Measurements from ENCODE around the gene DEFB125.

DNA sequence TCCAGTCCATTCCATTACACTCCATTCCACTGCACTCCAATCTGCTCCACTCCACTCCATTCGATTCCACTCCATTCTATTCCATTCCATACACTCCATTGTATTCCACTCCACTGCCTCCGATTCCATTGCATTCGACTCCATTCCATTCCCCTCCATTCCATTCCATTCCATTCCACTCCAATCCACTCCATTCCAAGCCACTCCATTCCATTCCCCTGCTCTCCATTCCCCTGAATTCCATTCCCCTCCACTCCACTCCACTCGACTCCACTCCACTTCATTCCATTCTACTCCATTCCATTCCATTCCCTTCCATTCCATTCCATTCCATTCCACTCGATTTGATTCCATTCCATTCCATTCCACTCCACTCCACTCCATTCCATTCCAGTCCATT, 25.7 kb upstream of the DEFB125 start:
- TF ChIP-seq, protein P1, sequence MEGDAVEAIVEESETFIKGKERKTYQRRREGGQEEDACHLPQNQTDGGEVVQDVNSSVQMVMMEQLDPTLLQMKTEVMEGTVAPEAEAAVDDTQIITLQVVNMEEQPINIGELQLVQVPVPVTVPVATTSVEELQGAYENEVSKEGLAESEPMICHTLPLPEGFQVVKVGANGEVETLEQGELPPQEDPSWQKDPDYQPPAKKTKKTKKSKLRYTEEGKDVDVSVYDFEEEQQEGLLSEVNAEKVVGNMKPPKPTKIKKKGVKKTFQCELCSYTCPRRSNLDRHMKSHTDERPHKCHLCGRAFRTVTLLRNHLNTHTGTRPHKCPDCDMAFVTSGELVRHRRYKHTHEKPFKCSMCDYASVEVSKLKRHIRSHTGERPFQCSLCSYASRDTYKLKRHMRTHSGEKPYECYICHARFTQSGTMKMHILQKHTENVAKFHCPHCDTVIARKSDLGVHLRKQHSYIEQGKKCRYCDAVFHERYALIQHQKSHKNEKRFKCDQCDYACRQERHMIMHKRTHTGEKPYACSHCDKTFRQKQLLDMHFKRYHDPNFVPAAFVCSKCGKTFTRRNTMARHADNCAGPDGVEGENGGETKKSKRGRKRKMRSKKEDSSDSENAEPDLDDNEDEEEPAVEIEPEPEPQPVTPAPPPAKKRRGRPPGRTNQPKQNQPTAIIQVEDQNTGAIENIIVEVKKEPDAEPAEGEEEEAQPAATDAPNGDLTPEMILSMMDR (IDR thresholded peaks at IDR 0.05; ENCODE audit: borderline replicate concordance, extremely low read depth, low read length, poor library complexity, severe bottlenecking) = no peak
- TF ChIP-seq EZH2 (IDR thresholded peaks at IDR 0.05; ENCODE audit: borderline replicate concordance, low read depth, low read length, severe bottlenecking) = no peak

All from DND-41 (cell line).